IPS-18c (cell line): ENCODE results near the gene ARID3C.

Experiments used
- H3K4me3 ChIP-seq: 2 replicates; pipeline ENCODE4 v1.7.0; 2013; ENCODE audit warnings: low read depth, mild to moderate bottlenecking, low read length, moderate library complexity; ENCODE audit not compliant: insufficient read depth
- H3K9me3 ChIP-seq: one replicate; pipeline ENCODE4 v1.6.1; 2013; ENCODE audit warnings: mild to moderate bottlenecking, low read length, moderate library complexity; ENCODE audit not compliant: control insufficient read depth, insufficient read depth

The ARID3C gene

DNA sequence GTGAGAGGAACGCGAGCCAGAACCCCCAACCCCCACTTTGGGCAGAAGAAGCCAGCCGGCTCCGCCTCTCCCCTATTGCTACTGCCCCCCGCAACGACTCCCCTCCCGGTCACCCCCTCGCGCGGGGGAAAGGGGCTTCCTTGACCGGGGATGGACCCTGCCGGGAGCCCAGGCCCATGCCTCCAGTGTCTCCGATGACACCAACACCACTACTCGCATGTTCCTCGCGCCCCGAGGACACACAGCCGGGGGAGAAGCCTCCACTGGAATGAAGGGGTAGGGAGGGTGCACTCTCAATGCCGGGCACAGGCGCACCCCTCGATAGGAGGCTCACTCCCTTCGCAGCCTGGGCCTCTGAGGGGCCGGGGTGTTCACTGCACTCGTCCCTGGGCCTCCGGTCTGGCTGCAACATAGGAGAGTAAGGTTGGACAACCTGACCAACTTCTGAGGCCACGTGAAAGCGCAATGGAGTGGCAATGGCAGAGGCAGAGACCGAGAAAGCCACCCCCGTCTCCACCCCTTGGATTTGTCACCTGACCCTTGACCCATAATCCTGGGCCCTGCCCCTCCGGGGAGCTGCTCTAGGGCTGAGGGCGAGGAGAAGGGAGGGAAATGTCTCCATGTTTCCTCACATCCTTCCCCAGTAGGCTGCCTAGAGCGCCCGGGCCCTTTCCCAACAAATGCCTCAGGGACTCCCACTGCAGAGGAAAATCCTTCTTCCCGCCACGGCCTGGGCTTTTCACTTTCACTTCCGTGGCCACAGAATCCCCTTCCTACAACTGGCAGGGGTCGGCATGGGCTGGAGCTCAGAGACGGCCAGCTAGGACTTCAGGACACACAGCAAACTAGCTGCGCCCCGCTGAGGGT, 38.3 kb downstream of the ARID3C start:
- Histone ChIP-seq H3K9me3 (peaks cover 2% of the 10 kb centered on the region), H3K4me3 (peak overlapping the region; percentile 58)

DNA sequence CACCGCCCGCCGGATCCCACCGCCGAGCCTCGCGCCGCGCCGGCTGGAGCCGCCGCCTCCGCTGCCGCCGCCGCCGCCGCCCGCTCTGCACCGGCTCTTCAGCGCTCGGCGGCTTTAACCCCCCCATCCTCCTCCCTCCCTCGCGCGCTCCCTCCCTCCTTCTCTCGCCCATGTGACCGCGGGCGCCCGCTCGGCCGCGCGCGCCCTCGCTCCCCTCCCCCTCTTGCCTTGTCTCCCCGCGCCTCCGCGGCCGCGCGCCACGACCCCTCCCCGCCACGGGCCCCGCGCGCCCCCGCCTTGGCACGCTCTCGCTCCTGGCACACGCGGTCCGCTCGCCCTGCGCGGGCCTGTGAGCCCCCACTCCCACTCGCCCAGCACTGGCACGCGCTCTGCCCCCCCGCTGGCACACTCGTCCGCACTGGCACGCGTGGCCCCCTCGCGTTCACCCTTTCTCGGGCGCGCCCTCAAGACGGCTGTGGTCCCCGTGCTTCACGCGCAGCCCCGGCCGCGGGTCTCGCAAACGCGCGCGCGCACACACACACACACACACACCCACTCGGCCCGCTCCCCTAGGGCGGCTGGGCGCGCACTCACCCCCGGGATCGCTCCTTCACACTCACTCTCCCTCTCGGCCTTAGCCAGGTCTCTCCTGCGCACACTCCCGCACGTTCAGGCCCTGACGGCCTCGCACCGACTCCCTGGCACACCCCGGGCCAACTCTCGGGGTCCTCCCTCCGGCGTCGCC, 39.1 kb downstream of the ARID3C start, which contains the start of gene CNTFR:
Gene CNTFR, minus strand, starts transcription at position 89 of the 745 bp plus-strand sequence. CDS start 20,743 bp downstream, outside the sequence.
- H3K4me3 ChIP-seq: peak within 1 kb of the TSS; percentile 58
- H3K9me3 ChIP-seq: peaks cover 2% of the 10 kb centered on the region

DNA sequence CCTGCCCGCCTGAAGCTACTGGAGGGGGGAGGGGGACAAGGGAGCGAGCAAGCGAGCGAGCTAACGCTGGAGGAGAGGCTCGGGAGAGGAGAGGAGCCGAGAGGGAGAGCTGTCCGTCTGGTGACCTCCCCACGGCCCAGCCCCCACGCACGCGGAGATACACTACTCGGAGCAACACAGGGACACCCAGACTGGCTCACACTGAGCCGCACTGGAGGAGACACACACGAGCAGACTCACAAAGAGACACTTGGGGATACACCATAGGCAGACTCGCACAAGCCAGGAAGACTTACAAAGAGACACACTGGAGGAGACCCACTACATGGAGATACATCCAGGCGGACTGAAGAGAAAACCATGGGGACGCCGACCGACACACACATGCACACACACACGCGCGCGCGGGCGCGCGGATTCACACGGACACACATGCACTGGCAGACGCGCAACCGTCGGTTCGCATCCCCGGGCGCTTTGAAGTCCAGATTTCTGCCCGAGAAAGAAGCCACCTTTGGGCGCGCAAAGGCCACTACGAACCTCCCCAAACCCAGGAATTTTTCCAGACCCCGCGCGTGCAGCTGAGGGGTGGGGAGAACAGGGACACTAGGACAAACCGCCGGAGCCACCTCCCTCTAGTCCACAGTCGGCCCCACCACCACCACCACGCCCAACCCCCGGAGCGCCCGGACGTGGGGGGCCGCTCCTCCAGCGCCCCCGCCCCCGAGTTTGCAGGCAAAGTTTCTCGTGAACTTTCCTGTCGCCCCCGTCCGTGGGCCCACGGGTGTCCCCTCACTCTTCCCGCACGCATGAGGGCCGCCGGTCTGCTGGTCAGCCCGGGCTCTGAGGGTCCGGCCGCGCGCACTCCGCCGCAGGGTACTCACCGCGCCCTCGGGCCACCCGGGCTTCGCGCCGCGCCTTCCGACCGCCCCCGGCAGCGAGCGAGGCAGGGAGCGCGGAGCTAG, 39.9 kb downstream of the ARID3C start:
- peak overlapping the region; percentile 58; the same call in 1 of the 2 replicates for H3K4me3 ChIP-seq
- peaks cover 2% of the 10 kb centered on the region for H3K9me3 ChIP-seq

DNA sequence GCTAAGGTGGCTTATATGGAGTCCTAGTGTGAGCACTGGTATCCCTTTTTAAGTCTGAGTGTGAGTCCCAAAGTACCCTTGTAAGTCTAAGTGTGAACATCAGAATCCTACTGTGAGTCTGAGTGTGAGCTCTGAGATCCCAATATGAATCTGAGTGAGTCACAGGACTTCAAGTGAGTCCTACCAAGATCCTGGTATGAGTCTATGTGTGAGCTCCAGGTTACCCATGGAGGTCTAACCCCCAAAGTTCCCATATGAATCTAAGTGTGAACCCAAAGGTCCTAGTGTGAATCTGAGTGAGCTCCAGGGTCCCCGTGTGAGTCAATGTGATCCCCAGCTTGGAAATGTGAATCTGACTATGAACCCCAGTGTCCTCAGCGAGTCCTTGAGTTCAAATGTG, 41.6 kb downstream of the ARID3C start:
- H3K9me3 ChIP-seq: peaks cover 2% of the 10 kb centered on the region
- H3K4me3 ChIP-seq: no peak overlapping the region

DNA sequence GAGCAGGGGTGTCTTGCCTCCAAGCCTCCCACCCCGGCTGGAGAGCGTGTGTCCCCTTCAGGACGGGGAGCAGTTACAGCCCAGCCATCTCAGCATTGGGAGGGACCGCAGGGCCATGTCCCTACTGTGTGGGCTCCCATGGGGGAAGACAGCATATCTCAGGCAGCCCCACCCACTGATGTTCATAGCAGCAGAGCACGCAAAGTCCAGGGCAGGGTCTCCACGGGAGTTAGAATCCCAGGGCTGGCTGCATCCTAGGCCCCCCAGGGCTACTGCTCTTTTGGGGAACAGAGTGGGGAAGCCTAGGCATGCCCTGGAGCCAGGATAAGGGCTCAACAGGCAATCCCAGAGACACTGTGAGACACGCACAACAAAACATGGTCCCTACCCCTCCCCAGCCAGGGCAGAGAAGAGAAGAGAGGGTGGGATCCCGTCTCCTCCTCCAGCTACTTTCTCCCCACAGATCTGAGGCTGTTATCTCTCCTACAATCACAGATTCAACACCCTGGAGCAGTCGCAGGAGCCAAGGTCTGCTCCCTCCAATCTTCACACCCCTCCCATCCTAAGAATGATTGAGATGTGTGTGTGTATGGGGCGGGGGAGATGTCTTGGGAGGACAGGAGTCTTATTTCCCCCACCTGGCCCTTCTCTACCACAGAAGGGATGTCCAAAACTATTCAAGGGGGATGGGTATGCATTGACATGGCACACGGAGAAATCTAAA, 42.8 kb downstream of the ARID3C start:
- H3K4me3 ChIP-seq: peak overlapping the region; percentile 15
- H3K9me3 ChIP-seq: peaks cover 2% of the 10 kb centered on the region

DNA sequence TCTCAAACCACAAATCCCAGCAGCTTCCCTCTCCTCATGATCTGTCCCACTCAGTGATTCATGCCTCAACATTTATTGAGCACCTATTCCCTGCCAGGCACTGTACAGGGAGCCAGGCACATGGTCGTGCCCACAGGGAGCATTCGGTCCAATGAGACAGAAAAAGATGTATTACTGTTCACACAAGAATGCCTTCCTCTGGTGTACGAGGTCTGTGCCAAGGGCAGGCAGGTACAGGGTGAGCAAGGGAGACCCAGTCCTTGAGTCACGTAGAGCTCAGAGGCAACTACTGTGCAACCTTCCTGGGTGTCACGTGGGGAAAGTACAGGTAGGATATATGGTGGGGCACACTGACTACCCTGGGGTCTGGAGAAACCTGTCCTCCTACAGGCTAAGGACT, 43.9 kb downstream of the ARID3C start:
- no peak overlapping the region for H3K4me3 ChIP-seq
- peaks cover 2% of the 10 kb centered on the region for H3K9me3 ChIP-seq

DNA sequence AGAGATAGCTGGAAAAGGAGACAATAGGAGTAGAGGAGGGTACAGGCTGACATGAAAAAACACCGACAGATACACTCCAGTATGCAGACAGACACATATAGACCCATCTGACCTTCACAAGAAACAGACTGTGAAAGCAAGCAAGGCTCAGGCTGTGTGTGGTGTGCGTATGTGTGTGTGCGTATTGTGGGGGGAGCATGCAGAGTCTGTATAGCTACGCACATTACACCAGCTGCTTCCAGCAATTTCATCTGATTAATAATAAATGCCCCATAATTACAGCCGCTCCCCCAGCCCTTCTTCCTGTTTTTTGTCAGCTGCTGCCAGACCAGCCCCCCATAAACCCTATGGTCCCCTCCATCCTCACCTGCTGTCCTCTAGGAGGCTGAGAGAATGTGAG, 46.1 kb downstream of the ARID3C start:
- Histone ChIP-seq H3K9me3 (no peaks in the 10 kb centered on the region), H3K4me3 (no peak overlapping the region)

DNA sequence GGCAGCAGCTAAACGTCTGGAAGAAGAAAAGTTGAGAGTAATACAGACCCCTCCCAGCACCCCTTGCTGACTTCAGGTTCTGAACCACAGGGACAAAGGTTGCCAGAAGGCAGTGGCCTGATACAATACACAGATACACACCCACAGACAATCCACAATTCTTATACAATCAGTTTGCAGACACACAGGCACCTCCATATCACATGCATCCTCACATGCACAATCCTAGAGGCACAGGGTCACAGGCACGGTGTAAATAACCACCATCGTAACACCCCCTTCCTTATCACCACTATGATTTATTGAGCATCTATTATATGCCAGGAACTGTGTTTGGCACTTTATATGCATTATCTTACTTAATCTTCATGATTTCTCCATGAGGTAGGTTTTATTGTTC, 47.5 kb downstream of the ARID3C start:
- no peak overlapping the region for H3K4me3 ChIP-seq
- no peaks in the 10 kb centered on the region for H3K9me3 ChIP-seq

DNA sequence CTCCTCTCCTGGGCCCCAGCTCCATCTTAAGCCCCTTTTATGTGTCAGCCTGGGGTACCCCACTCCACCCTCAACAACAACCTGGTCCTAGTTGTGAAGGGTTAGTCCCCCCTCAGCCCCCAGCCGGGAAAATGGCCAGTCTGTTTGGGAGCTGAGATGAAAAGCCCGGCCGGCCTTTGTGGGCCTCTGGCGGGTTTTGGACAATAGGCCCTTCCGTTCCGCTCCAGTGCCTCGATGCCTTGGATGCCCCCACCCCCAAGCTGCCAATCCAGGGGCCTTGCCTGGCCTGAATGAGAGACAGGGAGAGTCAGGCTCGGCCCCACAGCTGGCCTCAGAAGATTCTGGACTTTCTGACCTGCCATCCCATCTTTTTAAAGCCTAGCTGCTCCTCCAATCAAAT, 48.5 kb downstream of the ARID3C start:
- Histone ChIP-seq H3K4me3 (no peak overlapping the region), H3K9me3 (no peaks in the 10 kb centered on the region)

DNA sequence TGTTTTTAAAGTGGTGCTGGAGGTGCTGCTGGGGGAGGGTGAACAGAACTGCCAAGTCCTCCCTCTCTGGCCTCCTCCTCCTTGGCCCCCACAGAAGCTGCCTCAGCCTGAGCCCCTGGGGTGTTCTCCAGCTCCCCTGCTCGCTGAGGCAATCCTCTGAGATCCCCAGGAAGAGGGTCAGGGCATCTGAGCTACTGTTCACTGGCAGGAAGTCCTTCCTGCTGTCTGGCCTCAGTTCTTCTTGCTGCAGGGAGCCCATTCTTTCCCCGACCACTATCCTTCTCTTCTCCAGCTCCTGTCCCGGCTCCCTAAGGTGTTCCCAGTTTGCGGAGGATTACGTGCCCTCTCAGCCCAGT, 49.1 kb downstream of the ARID3C start:
- H3K4me3 ChIP-seq: no peak overlapping the region
- H3K9me3 ChIP-seq: no peaks in the 10 kb centered on the region

DNA sequence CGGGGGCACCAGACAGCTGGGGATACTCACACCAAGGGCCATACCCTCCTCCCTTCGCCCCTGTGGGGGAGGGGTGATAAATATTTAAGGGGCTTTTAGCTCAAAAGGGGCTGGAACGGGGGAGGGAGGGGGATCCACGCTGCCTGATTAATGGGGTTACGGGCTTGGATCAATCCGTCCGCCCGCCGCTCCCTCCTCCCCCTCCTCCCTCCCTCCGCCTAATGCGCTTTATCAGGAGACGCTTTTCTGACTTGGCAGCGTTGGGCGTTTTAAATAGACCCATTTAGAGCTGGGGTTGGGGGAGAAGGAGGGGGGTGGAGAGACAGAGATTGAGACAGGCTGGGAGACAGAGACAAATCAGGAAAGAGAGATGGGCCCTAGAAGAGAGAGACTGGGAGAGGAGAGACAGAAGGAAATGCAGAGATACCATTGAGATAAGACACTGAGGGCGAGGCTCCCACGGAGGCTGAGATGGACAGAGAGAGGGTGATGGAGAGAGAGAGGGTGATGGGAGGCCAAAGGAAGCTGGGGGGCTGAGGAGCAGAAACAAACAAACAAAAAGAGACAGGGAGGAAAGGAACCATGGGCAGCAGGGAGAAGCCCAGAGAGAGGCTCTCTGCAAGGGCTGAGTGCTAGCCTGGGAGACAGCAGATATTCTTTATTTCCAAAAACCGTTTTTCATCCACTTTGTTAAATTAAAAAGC, 49.6 kb downstream of the ARID3C start:
- Histone ChIP-seq H3K9me3 (no peaks in the 10 kb centered on the region), H3K4me3 (peak overlapping the region; percentile 50; the same call in 1 of the 2 replicates)

DNA sequence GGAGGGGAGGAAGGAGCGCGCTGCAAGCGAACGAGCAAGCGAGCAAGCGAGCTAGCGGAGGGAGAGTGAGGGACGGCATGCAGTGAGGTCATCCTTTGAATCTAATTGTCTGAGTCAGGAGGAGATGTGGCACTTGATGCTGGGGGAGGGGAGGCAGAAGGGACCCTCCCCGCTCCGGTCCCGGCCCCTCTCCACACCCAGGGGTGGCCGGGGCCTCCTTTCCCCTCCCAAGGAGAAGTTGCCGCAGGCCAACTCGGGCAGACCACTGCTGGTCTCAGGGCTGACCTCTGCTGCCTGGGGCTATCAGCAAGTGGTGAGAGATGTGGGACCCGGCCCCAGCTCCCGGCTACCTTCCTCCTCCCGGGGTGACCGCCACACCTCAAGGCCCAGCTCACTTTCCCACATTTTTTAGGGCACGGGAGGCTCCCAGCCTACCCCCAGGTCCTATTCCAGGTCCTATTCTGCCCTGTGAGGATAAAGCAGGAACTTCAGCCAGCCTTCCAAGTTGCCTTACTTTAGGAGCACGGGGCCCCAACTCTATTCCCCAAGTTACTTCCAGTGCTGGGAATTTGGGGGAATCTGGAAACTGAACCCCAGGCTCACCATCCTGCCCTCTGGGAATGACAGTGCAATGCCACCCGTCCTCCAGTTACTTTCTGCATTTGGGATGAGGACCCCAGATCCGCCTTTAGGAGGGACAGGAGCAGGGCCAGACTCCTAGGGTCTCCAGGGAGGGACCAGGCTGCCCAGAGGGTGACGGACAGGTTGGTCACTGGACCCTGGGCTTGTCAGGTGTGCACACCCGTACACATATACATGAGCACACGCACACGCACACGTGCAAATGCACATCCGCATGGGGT, 50.4 kb downstream of the ARID3C start:
- Histone ChIP-seq H3K4me3 (peak overlapping the region; percentile 50), H3K9me3 (no peaks in the 10 kb centered on the region)

DNA sequence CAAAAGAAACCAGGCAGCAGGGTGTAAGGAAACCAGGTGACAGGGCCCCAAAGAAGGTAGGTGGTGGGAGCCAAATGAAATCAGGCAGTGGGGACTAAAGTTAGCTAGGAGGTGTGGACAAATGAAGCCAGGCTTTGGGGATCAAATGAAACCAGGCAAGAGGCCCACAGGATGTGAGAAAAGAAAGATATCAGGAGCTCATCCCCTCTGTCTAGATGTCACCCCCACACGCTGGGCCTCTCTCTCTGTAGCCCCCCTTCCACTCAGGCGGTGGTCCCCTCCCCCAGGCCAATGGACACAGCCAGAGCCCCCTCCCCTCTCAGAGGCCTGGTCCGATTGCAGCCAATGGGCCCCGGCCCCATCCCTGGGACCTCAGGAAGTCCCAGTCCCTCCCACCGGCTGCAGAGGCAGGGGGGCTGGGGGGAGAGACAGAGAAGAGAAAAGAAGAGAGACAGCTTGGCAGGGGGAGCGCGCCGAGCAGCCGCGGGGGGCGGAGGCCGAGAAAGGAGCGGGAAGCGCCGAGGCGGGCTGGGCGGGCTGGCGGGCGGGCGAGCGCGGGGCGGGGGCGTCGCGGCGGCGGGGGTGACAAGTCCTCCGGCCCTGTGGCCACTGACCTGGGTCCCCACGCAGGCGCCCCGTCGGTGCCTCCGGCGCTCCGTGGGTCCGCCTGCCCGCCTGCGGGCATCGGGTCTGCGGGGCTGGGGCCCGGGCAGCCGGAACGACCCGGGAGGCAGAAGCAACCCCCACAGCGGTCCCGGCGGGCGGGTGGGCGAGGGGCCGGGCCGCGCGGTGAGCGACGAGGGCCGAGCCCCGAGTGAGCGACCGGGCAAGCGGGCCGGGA, 51.2 kb downstream of the ARID3C start:
- no peaks in the 10 kb centered on the region for H3K9me3 ChIP-seq
- H3K4me3 ChIP-seq: peak overlapping the region; percentile 50

DNA sequence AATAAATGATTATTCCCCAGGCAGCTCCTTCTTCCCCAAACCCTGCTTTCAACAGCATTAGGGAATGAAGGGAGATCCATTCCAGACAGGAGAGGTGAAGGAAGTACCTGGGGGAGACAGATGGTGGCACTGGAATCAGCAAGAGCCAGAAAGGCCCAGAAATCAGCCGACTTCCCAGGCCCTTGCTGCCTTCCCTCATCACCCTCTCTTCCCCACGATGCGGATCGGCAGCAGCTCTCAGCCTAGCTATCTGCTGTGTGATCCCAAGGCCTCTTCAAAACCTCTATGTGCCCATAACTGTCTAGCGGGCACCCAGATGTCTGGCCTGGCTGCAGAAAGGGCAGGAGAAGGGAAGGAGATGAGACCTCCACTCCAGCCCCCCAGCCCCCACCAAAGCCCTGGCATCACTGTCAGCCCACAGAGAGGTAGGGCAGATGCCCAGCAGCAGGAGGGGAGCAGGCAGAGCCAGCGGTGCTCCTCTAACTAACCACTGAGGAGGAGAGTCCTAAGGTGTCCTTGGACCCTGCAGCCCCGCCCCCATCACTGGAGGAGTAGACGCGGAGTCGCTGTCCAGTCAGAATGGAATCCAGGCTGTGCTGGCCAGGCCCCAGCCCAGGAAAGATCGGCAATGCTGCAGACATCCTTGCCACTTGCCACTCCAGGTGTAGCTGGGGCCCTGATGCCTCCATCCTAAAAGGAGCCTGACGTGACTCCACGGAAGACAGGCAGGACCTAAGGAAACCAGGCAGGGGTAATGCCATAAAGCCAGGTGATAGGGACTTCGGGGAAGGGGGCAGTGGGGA, 52.1 kb downstream of the ARID3C start:
- Histone ChIP-seq H3K4me3 (no peak overlapping the region), H3K9me3 (no peaks in the 10 kb centered on the region)
